NCI-H510A treated with DMSO at 0.1 percent for 48 hours (cell line): ENCODE data around the gene SLC26A8.
"Not testable (repeated sequence)": the region's sequence is repeated elsewhere in the genome, so short reads cannot be mapped to it uniquely, and the experiment has no call there.

Experiments
- DNase-seq: peaks from one replicate; lab custom pipeline; 2025; lab: John Stamatoyannopoulos, UW

SLC26A8 gene

GRCh38 chr6:35993150-35993549 is 31.3 kb downstream of the SLC26A8 start:
- DNase-seq, result no peak

DNA sequence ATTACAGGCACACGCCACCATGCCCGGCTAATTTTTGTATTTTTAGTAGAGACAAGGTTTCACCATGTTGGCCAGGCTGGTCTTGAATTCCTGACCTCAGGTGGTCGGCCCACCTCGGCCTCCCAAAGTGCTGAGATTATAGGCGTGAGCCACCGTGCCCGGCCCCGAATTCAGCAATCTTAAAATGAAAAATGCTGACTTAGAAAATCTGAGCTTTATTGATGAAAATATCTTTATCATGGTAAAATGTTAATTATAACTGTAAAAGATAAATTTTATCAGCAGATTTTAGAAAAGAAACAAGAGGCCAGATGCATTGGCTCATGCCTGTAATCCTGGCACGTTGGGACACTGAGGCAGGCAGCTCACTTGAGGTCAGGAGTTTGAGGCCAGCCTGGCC is 36.4 kb downstream of the SLC26A8 start:
- not testable (repeated sequence) for DNase-seq

GRCh38 chr6:35984701-35985100 is 39.7 kb downstream of the SLC26A8 start:
- no peak for DNase-seq

GRCh38 chr6:35980991-35981645 is 43.3 kb downstream of the SLC26A8 start:
- DNase-seq, result no peak

DNA sequence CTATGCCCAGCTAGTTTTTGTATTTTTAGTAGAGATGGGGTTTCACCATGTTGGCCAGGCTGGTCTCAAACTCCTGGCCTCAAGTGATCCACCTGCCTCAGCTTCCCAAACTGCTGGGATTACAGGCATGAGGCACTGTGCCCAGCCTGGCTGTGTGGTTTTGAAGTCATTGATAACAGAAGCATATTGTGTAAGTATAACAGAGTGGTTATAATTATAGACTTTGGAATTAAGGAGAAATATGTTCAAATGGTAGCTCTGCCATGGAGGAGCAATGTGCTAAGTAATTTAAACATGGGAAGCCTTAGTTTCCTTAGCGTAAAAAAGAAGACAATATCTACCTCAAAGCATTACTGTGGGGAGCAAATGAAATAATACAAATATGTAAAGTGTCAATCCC is 44.3 kb downstream of the SLC26A8 start:
- DNase-seq, result not testable (repeated sequence)

DNA sequence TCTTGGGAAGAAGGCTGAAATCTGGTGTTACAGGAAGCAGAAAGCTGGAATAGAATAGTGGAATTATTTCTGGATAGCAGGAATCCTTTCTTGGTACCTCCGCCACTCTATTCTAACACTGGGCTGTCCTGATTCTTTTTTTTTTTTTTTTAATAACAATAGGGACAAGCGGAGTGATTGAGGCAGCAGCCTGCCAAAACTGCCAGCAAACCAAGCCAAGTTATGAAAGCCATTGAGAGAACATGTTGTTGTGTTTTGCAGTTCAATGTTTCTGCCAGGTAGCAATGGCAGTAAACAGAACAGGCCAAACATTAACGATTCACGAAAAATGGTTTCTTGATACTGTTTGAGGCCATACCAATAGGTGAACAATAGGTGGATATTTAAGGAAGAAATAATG is 47.1 kb downstream of the SLC26A8 start:
- no peak for DNase-seq

- no peak for DNase-seq
These were observed 50.7 kb downstream of the SLC26A8 start for GRCh38 chr6:35973670-35974222.

- DNase-seq, result no peak
These were observed 51.7 kb downstream of the SLC26A8 start for GRCh38 chr6:35972471-35973367.

GRCh38 chr6:35970181-35970580 is 54.3 kb downstream of the SLC26A8 start:
- DNase-seq, result no peak

GRCh38 chr6:35969646-35970045 is 54.8 kb downstream of the SLC26A8 start:
- no peak for DNase-seq

DNA sequence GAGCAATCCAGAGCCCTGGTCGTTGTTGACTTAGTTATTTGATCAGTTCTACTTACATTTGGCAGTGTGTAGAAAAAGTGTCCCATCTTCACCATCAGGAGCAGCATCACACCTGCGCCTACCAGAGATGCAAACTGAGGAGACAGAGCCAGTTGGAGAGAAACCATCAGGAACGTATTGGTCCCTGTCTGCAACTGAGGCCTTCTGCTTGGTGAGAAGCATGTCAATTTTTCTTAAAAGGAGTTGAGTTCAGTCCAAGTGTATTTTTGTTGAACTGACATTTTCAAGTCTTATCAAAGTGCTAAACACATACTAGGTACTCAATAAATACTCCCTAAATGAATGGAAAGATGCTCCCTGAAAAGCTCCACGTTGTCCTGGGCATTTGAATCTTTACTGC is 55.6 kb downstream of the SLC26A8 start:
- DNase-seq, result no peak

- peak; percentile 57 for DNase-seq
These were observed 57.2 kb downstream of the SLC26A8 start for GRCh38 chr6:35967076-35967774.

- DNase-seq, result no peak
These were observed 61.5 kb downstream of the SLC26A8 start for GRCh38 chr6:35962779-35963560.

DNA sequence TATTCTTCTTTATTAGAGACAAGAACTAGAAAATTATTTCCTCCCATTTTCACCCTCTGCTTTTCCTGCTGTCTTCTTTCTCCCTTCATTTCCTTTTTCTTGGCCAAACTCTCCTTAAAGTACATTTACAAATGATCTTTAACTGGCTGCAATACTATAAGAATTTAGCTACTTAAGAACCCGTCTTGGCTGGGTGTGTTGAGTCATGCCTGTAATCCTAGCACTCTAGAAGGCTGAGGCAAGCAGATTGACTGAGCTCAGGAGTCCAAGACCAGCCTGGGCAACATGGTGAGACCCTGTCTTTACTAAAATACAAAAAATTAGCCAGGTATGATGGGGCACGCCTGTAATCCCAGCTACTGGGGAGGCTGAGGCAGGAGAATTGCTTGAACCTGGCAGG is 64.3 kb downstream of the SLC26A8 start:
- no peak for DNase-seq

DNA sequence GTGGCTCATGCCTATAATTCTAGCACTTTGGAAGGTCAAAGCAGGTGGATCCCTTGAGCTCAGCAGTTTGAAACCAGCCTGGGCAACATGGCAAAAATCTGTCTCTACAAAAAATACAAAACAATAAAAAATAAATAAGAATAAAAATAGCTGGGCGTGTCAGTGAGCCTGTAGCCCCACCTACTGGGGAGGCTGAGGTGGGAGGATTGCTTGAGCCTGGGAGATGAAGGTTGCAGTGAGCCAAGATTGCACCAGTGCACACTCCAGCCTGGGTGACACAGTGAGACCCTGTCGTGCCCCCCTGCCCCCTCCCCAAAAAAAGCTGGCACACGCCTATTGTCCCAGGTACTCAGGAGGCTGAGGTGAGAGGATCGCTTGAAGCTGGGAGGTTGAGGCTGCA is 68.5 kb downstream of the SLC26A8 start:
- DNase-seq, result no peak

- DNase-seq, result no peak
These were observed 68.9 kb downstream of the SLC26A8 start for GRCh38 chr6:35955521-35955920.

DNA sequence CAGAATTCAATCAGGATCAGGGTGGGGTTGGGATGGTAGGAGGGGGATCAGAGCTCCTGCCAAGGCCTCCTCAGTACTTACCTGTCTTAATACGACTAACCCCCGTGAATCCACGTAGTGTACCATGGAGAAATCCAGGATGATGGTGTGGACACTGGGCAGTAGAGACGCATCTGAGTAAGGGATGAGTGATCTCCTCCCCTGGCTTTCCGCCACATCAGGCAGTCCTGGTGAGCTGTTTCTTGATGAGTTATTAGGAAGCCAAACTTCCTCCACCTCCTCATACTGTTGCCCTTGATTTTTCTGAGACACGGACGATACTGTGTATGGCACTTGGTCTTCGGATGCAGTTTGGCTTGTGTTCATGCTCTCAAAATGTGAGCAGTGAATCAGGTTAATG is 69.4 kb downstream of the SLC26A8 start:
- no peak for DNase-seq

GRCh38 chr6:35954333-35954732 is 70.1 kb downstream of the SLC26A8 start:
- DNase-seq, result no peak

GRCh38 chr6:35948725-35949124 is 75.7 kb downstream of the SLC26A8 start:
- no peak for DNase-seq

DNA sequence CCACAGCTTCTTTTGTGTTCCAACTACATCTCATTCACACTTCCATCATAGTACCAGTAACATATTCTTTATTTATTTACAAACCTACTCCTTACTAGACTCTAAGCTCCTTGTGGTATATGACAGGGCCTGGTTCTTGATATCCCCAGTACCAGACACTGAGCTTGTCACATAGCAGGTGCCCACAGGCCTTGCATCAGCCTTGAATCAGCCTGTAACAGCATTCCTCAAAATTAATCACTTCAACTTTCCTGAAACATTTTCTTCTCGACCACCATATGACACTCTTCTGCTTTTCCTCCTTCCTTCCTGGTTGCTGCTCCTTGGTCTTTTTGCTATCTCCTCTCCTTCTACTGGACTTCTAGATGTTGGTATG is 78.8 kb downstream of the SLC26A8 start:
- no peak for DNase-seq

DNA sequence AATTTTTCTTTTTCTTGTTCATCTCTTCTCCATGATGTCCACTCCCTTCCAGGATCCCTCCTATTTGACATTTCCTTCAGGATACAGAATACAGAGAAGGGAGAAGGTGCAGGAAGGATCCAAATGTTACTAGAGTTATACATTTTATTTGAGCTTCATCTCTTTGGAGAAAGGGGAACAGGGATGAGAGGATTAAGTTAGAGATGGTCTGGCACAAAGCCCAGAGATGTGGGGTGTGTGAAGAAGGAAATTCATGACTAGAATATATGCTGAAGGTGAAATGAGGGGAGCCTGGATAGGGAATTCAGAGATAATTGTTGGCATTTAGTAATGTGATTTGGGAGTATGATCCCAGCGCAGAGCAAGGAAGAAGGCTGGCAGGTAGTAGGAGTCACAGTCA is 81.1 kb downstream of the SLC26A8 start:
- no peak for DNase-seq

DNA sequence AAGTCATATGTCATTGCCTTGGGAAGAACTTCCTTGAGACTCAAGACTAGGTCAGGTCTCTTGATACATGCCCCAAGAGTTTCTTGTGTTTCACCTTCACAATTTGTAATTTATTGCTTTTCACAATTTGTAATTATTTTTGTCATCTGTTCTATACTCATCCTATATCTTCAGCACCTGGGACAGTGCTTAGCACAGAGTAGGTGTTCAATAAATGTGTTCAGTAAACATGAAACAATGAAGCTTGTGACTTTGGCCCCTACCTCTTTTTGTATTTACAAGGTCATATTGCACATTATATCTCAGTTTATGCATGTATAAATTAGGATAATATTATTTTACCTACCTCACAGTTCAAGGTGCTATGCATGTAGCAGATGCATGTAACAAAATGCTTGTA is 82.1 kb downstream of the SLC26A8 start:
- DNase-seq, result no peak
